ENCODE results near the gene PYGB.
"Not testable (repeated sequence)": the region's sequence is repeated elsewhere in the genome, so short reads cannot be mapped to it uniquely, and the experiment has no call there.

The PYGB gene

DNA sequence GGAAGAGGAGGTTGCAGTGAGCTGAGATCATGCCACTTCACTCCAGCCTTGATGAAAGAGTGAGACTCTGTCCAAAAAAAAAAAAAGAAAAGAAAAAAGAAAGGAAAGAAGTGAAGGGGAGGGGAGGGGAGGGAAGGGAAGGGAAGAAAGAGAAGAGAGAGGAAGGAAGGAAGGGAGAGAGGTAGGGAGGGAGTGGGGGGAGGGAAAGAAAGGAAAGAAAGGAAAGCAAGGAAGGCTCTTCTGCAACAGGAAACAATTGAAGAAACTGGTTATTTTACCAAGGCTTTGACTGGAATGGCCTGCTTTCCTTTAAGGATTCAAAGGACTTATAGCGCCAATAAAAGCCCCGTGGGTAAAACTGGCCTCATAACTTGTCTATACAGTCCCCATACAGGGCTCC lies 78.1 kb downstream of the PYGB start:
- DNase-seq (ENCODE audit: low read depth in 1 of 2, low spot score in 1 of 2): no peak

DNA sequence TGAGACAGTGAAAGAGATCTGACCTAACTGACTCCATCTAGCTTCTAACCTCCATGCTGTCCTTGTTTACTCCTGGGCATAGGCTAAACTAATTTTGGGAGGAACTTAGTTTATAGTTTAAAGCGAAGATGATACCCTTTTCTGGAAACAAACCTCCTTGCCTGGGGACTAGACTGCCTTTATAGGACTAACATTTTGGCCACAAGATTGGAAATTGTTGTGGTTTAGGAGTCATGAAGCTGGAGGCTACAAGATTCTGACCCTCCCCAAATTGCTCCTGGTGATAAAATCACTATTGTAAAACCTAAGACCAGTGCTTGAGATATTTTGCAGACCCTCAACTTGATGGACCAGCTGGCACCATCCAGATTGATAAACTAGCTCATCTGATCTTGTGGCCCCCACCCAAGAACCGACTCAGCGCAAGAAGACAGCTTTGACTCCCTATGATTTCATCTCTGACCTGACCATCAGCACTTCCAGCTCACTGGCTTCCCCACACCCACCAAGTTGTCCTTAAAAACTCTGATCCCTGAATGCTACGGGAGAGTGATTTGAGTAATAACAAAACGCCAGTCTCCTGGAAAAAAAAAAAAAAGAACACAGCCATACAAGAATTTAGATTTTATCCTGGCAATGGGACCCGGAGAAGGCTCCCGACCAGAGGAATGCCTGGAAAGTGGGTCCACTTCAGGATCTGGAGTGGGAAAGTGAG lies 79.8 kb downstream of the PYGB start:
- DNase-seq (ENCODE audit: low read depth in 1 of 2, low spot score in 1 of 2): no peak

DNA sequence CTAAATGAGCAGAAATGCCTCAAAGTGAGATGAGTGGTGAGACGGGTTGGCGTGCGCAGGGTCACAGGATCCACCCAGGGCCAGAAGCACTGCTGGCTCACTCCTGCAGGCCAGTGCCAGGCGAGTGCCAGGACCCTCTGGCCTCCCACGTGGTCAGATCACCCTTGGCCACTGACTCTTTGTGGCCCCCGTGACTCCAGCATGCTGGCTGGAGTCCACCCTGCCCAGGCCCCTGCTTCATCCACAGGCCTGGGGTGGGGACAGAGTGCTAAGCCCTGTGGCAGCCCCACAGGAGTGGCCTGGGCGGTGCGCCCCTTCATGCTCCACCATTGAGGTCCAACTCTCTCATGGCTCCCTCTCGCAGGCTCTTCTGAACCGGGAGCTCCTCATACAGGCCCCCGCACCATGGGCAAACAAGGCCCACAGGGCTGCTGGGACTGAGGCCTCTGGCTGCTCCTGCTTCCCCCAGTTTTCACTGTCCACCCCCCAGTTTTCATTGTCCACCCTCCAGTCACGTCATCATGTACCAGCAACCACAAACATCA lies 81.1 kb downstream of the PYGB start:
- no peak for DNase-seq (ENCODE audit: low read depth in 1 of 2, low spot score in 1 of 2)

DNA sequence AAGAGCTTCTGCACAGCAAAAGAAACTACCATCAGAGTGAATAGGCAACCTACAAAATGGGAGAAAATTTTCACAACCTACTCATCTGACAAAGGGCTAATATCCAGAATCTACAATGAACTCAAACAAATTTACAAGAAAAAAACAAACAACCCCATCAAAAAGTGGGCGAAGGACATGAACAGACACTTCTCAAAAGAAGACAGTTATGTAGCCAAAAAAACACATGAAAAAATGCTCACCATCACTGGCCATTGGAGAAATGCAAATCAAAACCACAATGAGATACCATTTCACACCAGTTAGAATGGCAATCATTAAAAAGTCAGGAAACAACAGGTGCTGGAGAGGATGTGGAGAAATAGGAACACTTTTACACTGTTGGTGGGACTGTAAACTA lies 87.1 kb downstream of the PYGB start:
- DNase-seq (ENCODE audit: low read depth in 1 of 2, low spot score in 1 of 2): not testable (repeated sequence)

DNA sequence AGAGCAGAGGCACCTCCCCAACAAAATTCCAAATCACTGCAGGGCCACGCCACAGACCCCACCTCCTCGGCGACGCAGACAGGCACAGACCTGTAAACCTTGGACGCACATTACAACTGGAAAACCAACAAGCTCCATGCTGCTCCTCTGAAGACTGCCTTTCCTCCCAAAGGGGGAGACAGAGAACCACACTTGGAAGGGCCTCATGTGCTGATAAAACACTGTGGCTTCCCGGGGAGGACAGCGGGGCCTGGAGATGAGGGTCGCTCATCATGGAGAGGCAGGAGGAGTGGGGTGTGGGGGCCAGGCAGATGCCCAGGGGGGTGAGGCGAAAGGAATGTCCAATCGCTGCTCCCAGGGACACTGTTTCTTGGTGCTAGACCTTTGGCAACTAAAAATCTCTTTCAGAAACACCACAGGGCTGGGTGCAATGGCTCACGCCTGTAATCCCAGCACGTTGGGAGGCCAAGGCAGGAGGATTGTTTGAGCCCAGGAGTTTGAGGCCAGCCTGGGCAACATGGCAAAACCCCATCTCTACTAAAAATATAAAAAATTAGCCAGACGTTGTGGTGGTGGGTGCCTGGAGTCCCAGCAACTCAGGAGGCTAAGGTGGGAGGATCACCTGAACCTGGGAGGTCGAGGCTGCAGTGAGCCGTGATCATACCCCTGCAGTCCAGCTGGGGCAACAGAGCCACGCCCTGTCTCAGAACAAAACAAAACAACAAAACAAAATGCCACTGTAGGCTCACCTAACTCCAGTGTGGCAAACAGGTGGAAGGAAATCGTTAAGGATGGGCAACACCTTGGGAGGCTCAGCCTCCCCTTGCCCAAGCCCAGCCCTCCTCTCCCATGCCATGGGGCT lies 88.9 kb downstream of the PYGB start:
- DNase-seq (ENCODE audit: low read depth in 1 of 2, low spot score in 1 of 2): no peak

DNA sequence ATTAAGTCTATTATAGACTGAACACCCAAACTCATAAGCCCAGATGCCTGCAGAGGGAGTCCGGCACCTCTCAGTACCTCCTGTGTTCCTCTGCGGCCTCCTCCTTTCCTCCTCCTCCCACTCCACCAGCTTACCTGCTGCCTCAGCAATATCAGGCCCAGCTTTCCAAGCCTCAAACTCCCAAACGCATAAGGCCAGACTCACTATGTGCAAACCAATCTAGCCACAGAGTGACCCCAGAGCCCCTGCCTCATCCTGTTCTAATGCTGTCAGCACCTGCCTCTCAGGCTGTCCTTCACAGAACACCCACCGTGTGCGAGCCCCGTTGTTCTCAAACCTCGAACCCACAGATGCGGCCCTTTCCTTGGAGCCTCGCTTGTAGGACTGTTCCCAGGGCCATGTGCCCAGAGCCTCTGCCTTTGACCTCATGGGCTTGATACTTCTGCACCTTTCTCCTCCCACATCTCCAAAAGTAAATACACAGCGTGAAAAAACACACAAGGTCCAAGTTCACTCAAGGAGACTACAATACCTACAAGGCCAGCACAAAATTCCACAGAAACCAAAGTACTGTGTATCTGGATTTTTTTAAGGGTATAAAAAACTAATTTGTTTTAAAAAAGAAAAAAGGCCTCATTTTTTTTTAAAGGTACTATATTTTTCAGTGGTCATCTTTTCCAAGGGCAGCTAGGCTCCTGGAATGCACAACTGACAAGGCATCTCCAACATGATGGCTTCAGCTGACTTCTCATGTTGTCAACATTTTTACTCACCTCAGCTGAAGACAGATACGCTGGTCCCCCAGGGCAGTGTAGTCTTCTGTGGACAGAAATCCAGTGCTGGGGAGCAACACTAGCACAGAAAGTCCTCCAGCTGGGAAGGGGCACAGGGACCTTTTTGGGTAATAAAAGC lies 90.5 kb downstream of the PYGB start:
- no peak for DNase-seq (ENCODE audit: low read depth in 1 of 2, low spot score in 1 of 2)

DNA sequence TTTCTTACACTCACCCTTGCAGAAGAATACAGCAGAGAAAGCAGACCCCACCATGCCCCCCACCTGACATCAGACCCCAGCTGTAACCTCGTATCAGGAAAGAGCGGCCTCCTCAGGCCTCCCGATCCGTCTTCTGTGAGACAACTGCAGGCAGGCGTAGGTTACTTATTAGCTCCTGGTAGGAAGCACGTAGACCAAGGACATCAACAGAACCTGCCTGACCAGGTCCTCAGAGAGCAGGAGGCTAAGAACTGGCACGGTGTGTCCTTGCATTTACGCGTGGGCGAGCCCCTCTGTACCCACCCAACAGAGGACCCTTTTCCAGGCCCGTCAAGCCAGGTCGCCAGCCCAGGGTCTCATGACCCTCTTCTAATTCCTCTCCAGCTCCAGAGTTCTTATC lies 91.7 kb downstream of the PYGB start:
- no peak for DNase-seq (ENCODE audit: low read depth in 1 of 2, low spot score in 1 of 2)

DNA sequence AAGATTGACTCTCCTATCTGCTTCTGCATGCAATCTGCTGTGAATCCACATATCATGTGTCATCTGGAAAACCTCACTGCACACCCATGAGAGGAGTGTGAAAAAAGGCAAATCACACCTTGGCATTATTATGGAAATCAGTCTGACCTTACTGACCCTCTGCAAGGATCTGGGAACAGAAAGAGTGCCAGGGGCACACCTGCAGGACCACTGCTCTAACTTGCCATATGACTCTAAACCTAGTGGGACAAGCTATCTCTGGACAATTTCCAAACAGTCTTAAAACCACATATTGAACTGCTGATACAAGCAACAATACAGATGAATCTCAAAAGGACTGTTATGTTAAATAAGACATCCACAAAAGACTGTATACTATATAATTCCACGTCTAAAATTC lies 92.5 kb downstream of the PYGB start:
- DNase-seq (ENCODE audit: low read depth in 1 of 2, low spot score in 1 of 2): no peak

DNA sequence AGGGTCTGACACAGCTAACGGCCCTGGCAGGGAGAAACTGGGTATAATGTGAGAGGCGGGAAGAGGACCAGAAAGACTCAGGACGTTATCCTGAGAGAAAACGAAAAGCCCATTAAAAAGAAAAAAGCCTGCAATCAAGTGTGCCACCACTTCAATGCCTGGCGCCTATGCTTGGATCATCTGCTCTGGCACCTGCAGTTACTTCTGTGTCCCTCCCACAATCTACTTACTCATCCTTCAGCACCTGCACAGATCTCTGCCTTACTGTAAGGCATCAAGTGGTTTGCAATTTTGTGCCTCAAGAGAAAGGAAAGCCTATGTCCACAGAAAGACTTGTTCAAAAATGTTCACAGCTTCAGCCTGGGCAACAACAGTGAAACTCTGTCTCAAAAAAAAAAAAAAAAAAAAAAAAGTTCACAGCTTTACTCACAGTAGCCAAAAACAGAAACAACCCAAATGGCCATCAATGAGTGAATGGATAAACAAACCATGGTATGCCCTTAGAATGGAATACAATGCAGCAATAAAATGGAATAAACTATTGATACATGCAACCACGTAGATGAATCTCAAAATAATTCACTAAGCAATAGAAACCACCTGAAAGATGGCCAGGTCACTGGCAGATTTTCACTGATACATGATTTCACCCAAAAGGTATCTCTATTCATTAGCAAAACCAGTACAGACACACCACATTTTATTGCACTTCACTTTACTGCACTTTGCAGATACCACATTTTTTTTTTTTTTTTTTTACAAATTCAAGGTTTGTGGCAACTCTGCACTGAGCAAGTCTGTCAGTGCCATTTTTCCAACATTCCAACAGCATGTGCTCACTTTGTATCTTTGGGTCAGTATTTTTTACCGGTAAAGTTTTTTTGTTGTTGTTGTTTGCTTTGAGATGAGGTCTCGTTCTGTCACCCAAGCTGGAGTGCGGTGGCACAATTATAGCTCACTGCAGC lies 94.1 kb downstream of the PYGB start:
- no peak for DNase-seq (ENCODE audit: low read depth in 1 of 2, low spot score in 1 of 2)

DNA sequence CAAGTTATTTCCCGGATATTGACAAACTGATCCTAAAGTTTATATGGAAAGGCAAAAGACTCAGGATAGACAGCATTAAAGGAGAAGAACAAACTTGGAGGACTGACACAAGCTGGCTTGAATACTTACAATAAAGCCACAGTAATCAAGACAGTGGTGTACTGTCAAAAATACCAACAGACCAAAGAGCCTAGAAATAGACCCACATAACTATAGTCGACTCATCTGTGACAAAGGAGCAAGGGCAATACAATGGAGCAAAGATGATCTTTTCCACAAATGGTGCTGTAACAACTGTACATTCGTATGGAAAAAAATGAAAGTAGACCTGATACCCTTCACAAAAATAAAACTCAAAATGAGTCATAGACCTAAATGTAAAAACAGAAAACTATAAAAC lies 96.7 kb downstream of the PYGB start:
- no peak for DNase-seq (ENCODE audit: low read depth in 1 of 2, low spot score in 1 of 2)

DNA sequence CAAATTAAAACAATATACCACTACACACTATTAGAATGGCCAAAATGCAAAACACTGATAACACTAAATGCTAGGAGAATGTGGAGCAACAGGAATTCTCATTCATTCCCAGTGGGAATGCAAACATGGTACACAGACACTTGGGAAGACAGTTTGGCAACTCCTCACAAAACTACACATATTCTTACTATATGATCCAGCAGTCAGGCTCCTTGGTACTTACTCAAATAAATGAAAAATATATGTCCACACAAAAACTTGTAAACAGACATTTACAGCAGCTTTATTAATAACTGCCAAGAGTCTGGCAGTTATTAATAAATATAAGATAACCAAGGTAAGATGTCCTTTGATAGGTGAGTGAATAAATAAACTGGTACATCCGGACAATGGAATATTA lies 97.8 kb downstream of the PYGB start:
- DNase-seq (ENCODE audit: low read depth in 1 of 2, low spot score in 1 of 2): no peak

DNA sequence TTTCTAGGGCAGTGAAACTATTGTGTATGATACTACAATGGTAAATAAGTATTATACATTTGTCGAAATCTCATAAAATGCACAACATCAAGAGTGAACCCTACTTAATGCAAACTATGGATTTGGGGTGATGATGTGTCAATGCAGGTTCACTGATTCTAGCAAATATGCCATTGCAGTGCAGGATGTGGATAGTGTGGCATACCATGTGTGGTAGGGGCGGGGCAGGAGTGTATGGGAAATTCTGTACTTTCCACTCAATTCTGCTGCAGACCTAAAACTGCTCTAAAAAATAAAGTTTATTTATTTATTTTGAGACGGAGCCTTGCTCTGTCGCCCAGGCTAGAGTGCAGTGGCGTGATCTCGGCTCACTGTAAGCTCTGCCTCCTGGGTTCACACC lies 98.5 kb downstream of the PYGB start:
- no peak for DNase-seq (ENCODE audit: low read depth in 1 of 2, low spot score in 1 of 2)
